SK-N-SH treated with all-trans-retinoic acid at 6 μM for 48 hours (cell line): ENCODE results near the gene FOSB.

Experiments
- CREB5 ChIP-seq: fragments of 250-450 bp; sonication (Bioruptor Pico); IDR thresholded peaks from 2 replicates; pipeline ENCODE4 v1.5.1; 2020; ENCODE audit warnings: low read depth, mild to moderate bottlenecking, moderate library complexity
- ESRRG ChIP-seq: fragments of 250-450 bp; sonication (Bioruptor Pico); IDR thresholded peaks from 2 replicates; pipeline ENCODE4 v1.6.1; 2021; ENCODE audit warnings: mild to moderate bottlenecking
- PPARA ChIP-seq: fragments of 250-450 bp; sonication (Bioruptor Pico); IDR thresholded peaks from 2 replicates; pipeline ENCODE4 v1.5.0; 2020; ENCODE audit warnings: mild to moderate bottlenecking, borderline replicate concordance
- RARB ChIP-seq: fragments of 250-450 bp; sonication (Bioruptor Pico); IDR thresholded peaks from 2 replicates; pipeline ENCODE4 v1.8.0; 2021; ENCODE audit warnings: mild to moderate bottlenecking, moderate library complexity
- ZNF70 ChIP-seq: fragments of 450-650 bp; formaldehyde crosslinking; IDR thresholded peaks from 2 replicates; pipeline ENCODE4 v1.5.0; 2020; ENCODE audit warnings: mild to moderate bottlenecking, moderate library complexity
- TF ChIP-seq, protein P1 (sequence below): fragments of 250-450 bp; sonication (Bioruptor Pico); IDR thresholded peaks from 2 replicates; pipeline ENCODE4 v1.8.0; 2021; ENCODE audit warnings: low read depth, mild to moderate bottlenecking, moderate library complexity, borderline replicate concordance

GRCh38 chr19:45506989-45507871, 39.4 kb downstream of the FOSB start, which contains the start of gene VASP:
- TF ChIP-seq CREB5: no peak
- no peak for TF ChIP-seq ESRRG (CRISPR knock-in tag)
- TF ChIP-seq ZNF70: no peak
- TF ChIP-seq RARB: no peak
- TF ChIP-seq PPARA: no peak
- TF ChIP-seq, protein P1, sequence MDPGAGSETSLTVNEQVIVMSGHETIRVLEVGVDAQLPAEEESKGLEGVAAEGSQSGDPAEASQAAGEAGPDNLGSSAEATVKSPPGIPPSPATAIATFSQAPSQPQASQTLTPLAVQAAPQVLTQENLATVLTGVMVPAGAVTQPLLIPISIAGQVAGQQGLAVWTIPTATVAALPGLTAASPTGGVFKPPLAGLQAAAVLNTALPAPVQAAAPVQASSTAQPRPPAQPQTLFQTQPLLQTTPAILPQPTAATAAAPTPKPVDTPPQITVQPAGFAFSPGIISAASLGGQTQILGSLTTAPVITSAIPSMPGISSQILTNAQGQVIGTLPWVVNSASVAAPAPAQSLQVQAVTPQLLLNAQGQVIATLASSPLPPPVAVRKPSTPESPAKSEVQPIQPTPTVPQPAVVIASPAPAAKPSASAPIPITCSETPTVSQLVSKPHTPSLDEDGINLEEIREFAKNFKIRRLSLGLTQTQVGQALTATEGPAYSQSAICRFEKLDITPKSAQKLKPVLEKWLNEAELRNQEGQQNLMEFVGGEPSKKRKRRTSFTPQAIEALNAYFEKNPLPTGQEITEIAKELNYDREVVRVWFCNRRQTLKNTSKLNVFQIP (CRISPR knock-in tag): no peak
